Measurements from ENCODE around the gene FOXE3. TPM values are rescaled to one million over a fixed set of nuclear protein-coding genes. Genes with fewer than 3 reads are reported as not detected.

The FOXE3 gene
- total and polyA plus RNA-seq, 2 of the 8 experiments (the other 6 are each of a cell fraction or from before 2014, with no cell fraction given): 0.18 TPM; not detected in 1

GRCh38 chr1:47405697-47406096 is 10.4 kb upstream of the FOXE3 start (continued):
- TF ChIP-seq CHD7 (IDR thresholded peaks at IDR 0.05; ENCODE audit: insufficient replicate concordance, low read length): no peak
- no peak for TF ChIP-seq POU5F1 (IDR thresholded peaks at IDR 0.05; ENCODE audit: low read depth, low read length)
- TF ChIP-seq SP4 (IDR thresholded peaks at IDR 0.05; ENCODE audit: low read length): no peak
- no peak for TF ChIP-seq MAFK (IDR thresholded peaks at IDR 0.05; ENCODE audit: low read depth, low read length)
- TF ChIP-seq POLR2AphosphoS5 (IDR thresholded peaks at IDR 0.05; ENCODE audit: low read depth, low read length): no peak
- TF ChIP-seq NRF1 (IDR thresholded peaks at IDR 0.05; ENCODE audit: low read depth, low read length): no peak
- TF ChIP-seq SP1 (IDR thresholded peaks at IDR 0.05; ENCODE audit: low read depth, low read length): no peak
- no peak for TF ChIP-seq PHF8 (conservative IDR thresholded peaks at IDR 0.05; ENCODE audit: low read depth, low read length)
- TF ChIP-seq EZH2 (IDR thresholded peaks at IDR 0.05; ENCODE audit: low read depth, low read length, severe bottlenecking): no peak
- TF ChIP-seq KDM5A (IDR thresholded peaks at IDR 0.05; ENCODE audit: low read length): no peak

All from H1 (cell line).